Astrocyte (in vitro differentiated cells and primary cell): Measurements from ENCODE around the gene FFAR1. TPM values are rescaled to one million over a fixed set of nuclear protein-coding genes. Genes with fewer than 3 reads are reported as not detected.

Source experiments
- DNase-seq: peaks from one replicate; pipeline ENCODE4 v3.0.0-alpha.2; 2010; ENCODE audit warnings: low read depth
- FAIRE-seq: peaks from 2 replicates; lab custom pipeline; 2011; peaks lifted over from hg19 to GRCh38; lab: Jason Lieb, UNC
- H2AFZ ChIP-seq: 2 replicates; pipeline ENCODE4 v1.6.0; 2012; ENCODE audit warnings: low read depth, low read length, inconsistent platforms
- H3K27ac ChIP-seq: 2 replicates; pipeline ENCODE4 v1.5.1; 2011; ENCODE audit warnings: low read depth, low read length, inconsistent platforms
- H3K27me3 ChIP-seq: 2 replicates; pipeline ENCODE4 v1.6.0; 2011; ENCODE audit warnings: low read length, inconsistent platforms; ENCODE audit not compliant: insufficient read depth
- H3K36me3 ChIP-seq: 2 replicates; pipeline ENCODE4 v1.5.1; 2011; ENCODE audit warnings: low read length, inconsistent platforms; ENCODE audit not compliant: insufficient read depth
- H3K4me1 ChIP-seq: 2 replicates; pipeline ENCODE4 v1.5.1; 2011; ENCODE audit warnings: low read length, inconsistent platforms; ENCODE audit not compliant: insufficient read depth
- H3K4me2 ChIP-seq: 2 replicates; pipeline ENCODE4 v1.6.0; 2012; ENCODE audit warnings: low read length, inconsistent platforms
- H3K4me3 ChIP-seq: 2 replicates; pipeline ENCODE4 v1.5.1; 2011; ENCODE audit warnings: low read depth, mild to moderate bottlenecking, low read length, inconsistent platforms; ENCODE audit not compliant: insufficient read depth
- H3K79me2 ChIP-seq: 2 replicates; pipeline ENCODE4 v1.6.0; 2012; ENCODE audit warnings: mild to moderate bottlenecking, low read length, inconsistent platforms; ENCODE audit not compliant: insufficient read depth
- H3K9ac ChIP-seq: 2 replicates; pipeline ENCODE4 v1.6.0; 2012; ENCODE audit warnings: mild to moderate bottlenecking, low read length, inconsistent platforms
- H3K9me3 ChIP-seq: 2 replicates; pipeline ENCODE4 v1.5.1; 2012; ENCODE audit warnings: low read depth, mild to moderate bottlenecking, low read length, inconsistent platforms; ENCODE audit not compliant: insufficient read depth
- H4K20me1 ChIP-seq: 2 replicates; pipeline ENCODE4 v1.6.0; 2012; ENCODE audit warnings: low read length, inconsistent platforms; ENCODE audit not compliant: insufficient read depth
- H3K27ac Mint-ChIP-seq: one replicate; pipeline ENCODE4 v1.8.0; 2021; ENCODE audit warnings: mild to moderate bottlenecking, mixed read lengths; ENCODE audit not compliant: unreplicated experiment
- H3K27me3 Mint-ChIP-seq: one replicate; pipeline ENCODE4 v1.8.0; 2021; ENCODE audit warnings: low read depth, mixed read lengths; ENCODE audit not compliant: unreplicated experiment
- H3K36me3 Mint-ChIP-seq: one replicate; pipeline ENCODE4 v1.8.0; 2021; ENCODE audit warnings: low read depth, mixed read lengths; ENCODE audit not compliant: unreplicated experiment
- H3K4me1 Mint-ChIP-seq: one replicate; pipeline ENCODE4 v1.8.0; 2021; ENCODE audit warnings: low read depth, mixed read lengths; ENCODE audit not compliant: unreplicated experiment
- H3K4me3 Mint-ChIP-seq: one replicate; pipeline ENCODE4 v1.8.0; 2021; ENCODE audit warnings: mild to moderate bottlenecking, moderate library complexity, mixed read lengths; ENCODE audit not compliant: unreplicated experiment
- H3K9me3 Mint-ChIP-seq: one replicate; pipeline ENCODE4 v1.8.0; 2021; ENCODE audit warnings: mild to moderate bottlenecking, mixed read lengths; ENCODE audit not compliant: unreplicated experiment
- EZH2 ChIP-seq: IDR thresholded peaks from 2 replicates; pipeline ENCODE4 v1.6.1; 2012; ENCODE audit warnings: mild to moderate bottlenecking, low read length, inconsistent platforms; ENCODE audit not compliant: insufficient read depth
- total RNA-seq: library from RNA; stranded (reverse); gene quantifications from 2 replicates; pipeline ENCODE4 v1.2.1, GENCODE V29; 2021
- TF ChIP-seq, protein P1 (sequence below): IDR thresholded peaks from 2 replicates; pipeline ENCODE4 v1.5.1; 2011; ENCODE audit warnings: low read depth, mild to moderate bottlenecking, inconsistent platforms, low read length, moderate library complexity; ENCODE audit not compliant: insufficient read depth

FFAR1 gene
- total RNA-seq, 1 donor from 2014 or later, result not detected

DNA sequence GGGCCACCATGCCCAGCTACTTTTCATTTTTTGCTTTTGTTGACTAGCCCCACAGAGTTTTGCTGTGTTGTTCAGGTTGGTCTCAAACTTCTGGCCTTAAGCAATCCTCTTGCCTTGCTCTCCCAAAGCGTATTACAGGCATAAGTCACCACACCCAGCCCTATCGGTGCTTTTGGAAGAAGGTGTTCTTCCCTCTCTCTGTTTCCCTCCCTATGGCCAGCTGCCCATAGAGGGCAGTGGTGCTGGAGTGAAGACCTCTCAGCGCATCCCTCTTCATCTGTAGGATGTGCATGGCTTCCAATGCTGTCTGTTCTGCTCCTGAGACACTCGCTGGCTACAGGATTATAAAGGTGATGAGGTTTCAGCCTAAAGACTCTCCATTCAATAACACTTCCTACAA lies 20.1 kb upstream of the FFAR1 start:
- Histone ChIP-seq H3K9ac (no peak overlapping the region), H3K4me3 (no peak overlapping the region), H3K36me3 (no peaks in the 10 kb centered on the region), H3K27ac (no peak overlapping the region), H3K79me2 (no peaks in the 10 kb centered on the region), H3K27me3 (no peaks in the 10 kb centered on the region), H3K9me3 (no peaks in the 10 kb centered on the region), H3K4me1 (no peaks in the 10 kb centered on the region), H4K20me1 (no peaks in the 10 kb centered on the region), H3K4me2 (no peak overlapping the region), H2AFZ (no peak overlapping the region)
- Mint-ChIP-seq H3K27me3 (peaks cover 16% of the 10 kb centered on the region), H3K4me3 (no peak overlapping the region), H3K36me3 (no peaks in the 10 kb centered on the region), H3K4me1 (peaks cover 3% of the 10 kb centered on the region), H3K27ac (no peak overlapping the region), H3K9me3 (no peaks in the 10 kb centered on the region)
- no peak for DNase-seq
- TF ChIP-seq, protein P1, sequence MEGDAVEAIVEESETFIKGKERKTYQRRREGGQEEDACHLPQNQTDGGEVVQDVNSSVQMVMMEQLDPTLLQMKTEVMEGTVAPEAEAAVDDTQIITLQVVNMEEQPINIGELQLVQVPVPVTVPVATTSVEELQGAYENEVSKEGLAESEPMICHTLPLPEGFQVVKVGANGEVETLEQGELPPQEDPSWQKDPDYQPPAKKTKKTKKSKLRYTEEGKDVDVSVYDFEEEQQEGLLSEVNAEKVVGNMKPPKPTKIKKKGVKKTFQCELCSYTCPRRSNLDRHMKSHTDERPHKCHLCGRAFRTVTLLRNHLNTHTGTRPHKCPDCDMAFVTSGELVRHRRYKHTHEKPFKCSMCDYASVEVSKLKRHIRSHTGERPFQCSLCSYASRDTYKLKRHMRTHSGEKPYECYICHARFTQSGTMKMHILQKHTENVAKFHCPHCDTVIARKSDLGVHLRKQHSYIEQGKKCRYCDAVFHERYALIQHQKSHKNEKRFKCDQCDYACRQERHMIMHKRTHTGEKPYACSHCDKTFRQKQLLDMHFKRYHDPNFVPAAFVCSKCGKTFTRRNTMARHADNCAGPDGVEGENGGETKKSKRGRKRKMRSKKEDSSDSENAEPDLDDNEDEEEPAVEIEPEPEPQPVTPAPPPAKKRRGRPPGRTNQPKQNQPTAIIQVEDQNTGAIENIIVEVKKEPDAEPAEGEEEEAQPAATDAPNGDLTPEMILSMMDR, result no peak
- no peak for TF ChIP-seq EZH2
- no peak for FAIRE-seq

DNA sequence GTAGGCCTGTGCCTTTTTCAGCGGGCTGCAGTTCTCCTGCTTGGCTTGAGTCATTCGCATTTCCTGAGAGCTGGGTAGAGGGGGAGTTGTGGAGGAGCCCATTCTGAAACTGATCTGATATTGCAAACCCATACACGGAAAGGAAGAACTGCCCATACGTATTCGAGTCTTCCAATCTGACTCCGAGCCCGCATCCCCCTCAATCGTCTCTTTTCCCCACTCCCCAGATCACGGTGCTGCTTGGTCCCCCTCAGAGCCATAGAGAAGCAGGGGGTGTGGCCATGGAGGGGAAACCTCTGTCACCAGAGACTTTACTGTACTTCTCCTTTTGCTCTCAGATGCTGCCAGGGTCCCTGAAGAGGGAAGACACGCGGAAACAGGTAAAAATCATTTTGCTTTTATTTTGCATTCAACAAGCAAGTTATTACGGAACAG lies 18.8 kb upstream of the FFAR1 start, which contains the start of gene CD22:
Gene CD22, plus strand, starts transcription at position 337 of the 435 bp plus-strand sequence. CDS start 2,854 bp downstream, outside the sequence.
- no peak within 1 kb of the TSS for H3K9ac ChIP-seq
- H3K27me3 ChIP-seq, result no peaks in the 10 kb centered on the region
- H3K4me3 Mint-ChIP-seq, result no peak within 1 kb of the TSS
- no peaks in the 10 kb centered on the region for H4K20me1 ChIP-seq
- H3K36me3 ChIP-seq, result no peaks in the 10 kb centered on the region
- H3K27ac ChIP-seq, result no peak within 1 kb of the TSS
- H3K79me2 ChIP-seq, result no peaks in the 10 kb centered on the region
- no peak within 1 kb of the TSS for H3K4me3 ChIP-seq
- H3K4me2 ChIP-seq, result no peak within 1 kb of the TSS
- H3K4me1 ChIP-seq, result no peaks in the 10 kb centered on the region
- no peaks in the 10 kb centered on the region for H3K9me3 ChIP-seq
- no peak within 1 kb of the TSS for H2AFZ ChIP-seq
- FAIRE-seq (no peak), DNase-seq (no peak)
- no peak within 1 kb of the TSS for H3K27ac Mint-ChIP-seq
- peaks cover 3% of the 10 kb centered on the region for H3K4me1 Mint-ChIP-seq
- H3K27me3 Mint-ChIP-seq, result peaks cover 21% of the 10 kb centered on the region
- H3K9me3 Mint-ChIP-seq, result no peaks in the 10 kb centered on the region
- no peaks in the 10 kb centered on the region for H3K36me3 Mint-ChIP-seq
- TF ChIP-seq, protein P1, result no peak
- TF ChIP-seq EZH2, result no peak

DNA sequence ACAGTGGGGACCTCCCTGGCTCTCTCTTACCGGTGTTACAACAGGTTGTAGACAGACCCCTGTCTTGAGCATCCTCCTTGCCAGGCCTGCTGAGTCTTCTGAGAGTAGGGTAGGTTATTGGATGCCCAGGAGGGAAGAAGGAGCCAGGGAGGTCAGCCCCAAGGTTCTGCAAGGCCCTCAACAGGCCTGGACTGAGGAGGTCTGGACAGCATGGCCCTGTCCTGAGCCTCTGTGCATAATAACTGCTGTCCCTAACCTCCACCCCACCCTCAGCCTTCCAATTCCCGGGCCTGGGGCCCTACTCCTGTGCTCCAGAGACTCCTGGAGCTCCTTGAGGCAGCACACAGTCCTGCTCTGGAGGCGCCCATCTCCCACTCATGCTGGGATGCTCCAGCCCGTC lies 18.4 kb upstream of the FFAR1 start:
- Mint-ChIP-seq H3K9me3 (no peaks in the 10 kb centered on the region), H3K27me3 (peaks cover 24% of the 10 kb centered on the region), H3K4me3 (no peak overlapping the region), H3K27ac (no peak overlapping the region), H3K4me1 (peaks cover 3% of the 10 kb centered on the region), H3K36me3 (no peaks in the 10 kb centered on the region)
- TF ChIP-seq EZH2, result no peak
- TF ChIP-seq, protein P1, result no peak
- H3K4me2 ChIP-seq, result no peak overlapping the region
- H3K9me3 ChIP-seq, result no peaks in the 10 kb centered on the region
- no peaks in the 10 kb centered on the region for H4K20me1 ChIP-seq
- no peaks in the 10 kb centered on the region for H3K79me2 ChIP-seq
- no peaks in the 10 kb centered on the region for H3K36me3 ChIP-seq
- no peak for DNase-seq
- no peak overlapping the region for H3K4me3 ChIP-seq
- no peak overlapping the region for H3K27ac ChIP-seq
- no peaks in the 10 kb centered on the region for H3K27me3 ChIP-seq
- no peaks in the 10 kb centered on the region for H3K4me1 ChIP-seq
- FAIRE-seq, result no peak
- no peak overlapping the region for H3K9ac ChIP-seq
- H2AFZ ChIP-seq, result no peak overlapping the region
